Measurements from ENCODE around the gene NAT9. TPM values are rescaled to one million over a fixed set of nuclear protein-coding genes. Genes with fewer than 3 reads are reported as not detected.

The NAT9 gene
- total RNA-seq, 1 experiment from 2014 or later = 25.3 TPM

- H3K9me3 ChIP-seq (ENCODE audit: low read length) = no peaks in the 10 kb centered on the region
- H3K4me3 ChIP-seq (ENCODE audit: low read length) = no peak overlapping the region
- no peak overlapping the region for H3K27ac ChIP-seq (ENCODE audit: low read length)
- no peaks in the 10 kb centered on the region for H3K27me3 ChIP-seq (ENCODE audit: low read length)
- H4K20me1 ChIP-seq (ENCODE audit: insufficient read depth, low read depth, low read length) = no peaks in the 10 kb centered on the region
- no peaks in the 10 kb centered on the region for H3K9me2 ChIP-seq (replicated peaks; ENCODE audit: insufficient read depth, low read length)
- H3K4me2 ChIP-seq (ENCODE audit: low read depth, low read length, poor library complexity, severe bottlenecking) = no peak overlapping the region
- DNase-seq = no peak
- H3K36me3 ChIP-seq (ENCODE audit: insufficient read depth, low read length) = no peaks in the 10 kb centered on the region
- H3K4me1 ChIP-seq (ENCODE audit: low read length) = no peaks in the 10 kb centered on the region
- H2AFZ ChIP-seq (ENCODE audit: low read length) = no peak overlapping the region
- H3K9ac ChIP-seq (ENCODE audit: low read length) = no peak overlapping the region
- H3K79me2 ChIP-seq (ENCODE audit: low read length) = no peaks in the 10 kb centered on the region
Observed at GRCh38 chr17:74799097-74799496, 23.0 kb upstream of the NAT9 start.

- no peaks in the 10 kb centered on the region for H3K4me1 ChIP-seq (ENCODE audit: low read length)
- H3K9ac ChIP-seq (ENCODE audit: low read length) = no peak overlapping the region
- H3K36me3 ChIP-seq (ENCODE audit: insufficient read depth, low read length) = no peaks in the 10 kb centered on the region
- DNase-seq = no peak
- no peak overlapping the region for H3K4me2 ChIP-seq (ENCODE audit: low read depth, low read length, poor library complexity, severe bottlenecking)
- no peaks in the 10 kb centered on the region for H4K20me1 ChIP-seq (ENCODE audit: insufficient read depth, low read depth, low read length)
- no peak overlapping the region for H3K27ac ChIP-seq (ENCODE audit: low read length)
- H3K9me3 ChIP-seq (ENCODE audit: low read length) = no peaks in the 10 kb centered on the region
- H3K9me2 ChIP-seq (replicated peaks; ENCODE audit: insufficient read depth, low read length) = no peaks in the 10 kb centered on the region
- H3K4me3 ChIP-seq (ENCODE audit: low read length) = no peak overlapping the region
- H3K79me2 ChIP-seq (ENCODE audit: low read length) = no peaks in the 10 kb centered on the region
- no peaks in the 10 kb centered on the region for H3K27me3 ChIP-seq (ENCODE audit: low read length)
- H2AFZ ChIP-seq (ENCODE audit: low read length) = no peak overlapping the region
Observed at GRCh38 chr17:74798239-74798707, 22.1 kb upstream of the NAT9 start.

GRCh38 chr17:74797824-74798223, 21.7 kb upstream of the NAT9 start:
- no peaks in the 10 kb centered on the region for H3K27me3 ChIP-seq (ENCODE audit: low read length)
- H3K9ac ChIP-seq (ENCODE audit: low read length) = no peak overlapping the region
- no peak for DNase-seq
- H3K9me2 ChIP-seq (replicated peaks; ENCODE audit: insufficient read depth, low read length) = no peaks in the 10 kb centered on the region
- no peak overlapping the region for H3K27ac ChIP-seq (ENCODE audit: low read length)
- no peaks in the 10 kb centered on the region for H3K4me1 ChIP-seq (ENCODE audit: low read length)
- no peaks in the 10 kb centered on the region for H3K9me3 ChIP-seq (ENCODE audit: low read length)
- H3K4me3 ChIP-seq (ENCODE audit: low read length) = no peak overlapping the region
- H3K4me2 ChIP-seq (ENCODE audit: low read depth, low read length, poor library complexity, severe bottlenecking) = no peak overlapping the region
- H2AFZ ChIP-seq (ENCODE audit: low read length) = no peak overlapping the region
- H3K36me3 ChIP-seq (ENCODE audit: insufficient read depth, low read length) = no peaks in the 10 kb centered on the region
- no peaks in the 10 kb centered on the region for H4K20me1 ChIP-seq (ENCODE audit: insufficient read depth, low read depth, low read length)
- no peaks in the 10 kb centered on the region for H3K79me2 ChIP-seq (ENCODE audit: low read length)

DNA sequence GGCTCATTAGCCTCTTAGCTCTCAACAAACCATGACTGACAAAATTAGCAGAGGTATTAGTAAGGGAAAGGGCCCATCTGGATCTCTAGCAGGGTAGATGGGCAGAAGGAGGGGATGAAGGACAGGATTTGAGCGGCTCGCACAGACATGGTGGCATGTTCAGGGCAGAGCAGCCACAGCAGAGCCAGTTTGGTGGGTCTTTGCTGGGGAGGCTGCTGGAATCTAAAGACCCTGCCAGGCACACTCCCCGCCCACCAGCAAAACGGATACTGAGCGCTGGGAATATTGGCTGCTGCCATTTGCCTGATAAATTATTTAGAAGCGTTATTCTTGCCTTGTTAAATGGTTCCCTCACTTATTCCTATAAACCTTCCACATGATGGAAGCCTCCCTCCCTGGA, 20.7 kb upstream of the NAT9 start:
- no peak for DNase-seq
- Histone ChIP-seq H3K9me3 (ENCODE audit: low read length) (no peaks in the 10 kb centered on the region), H3K4me1 (ENCODE audit: low read length) (no peaks in the 10 kb centered on the region), H3K27me3 (ENCODE audit: low read length) (no peaks in the 10 kb centered on the region), H3K4me3 (ENCODE audit: low read length) (no peak overlapping the region), H3K4me2 (ENCODE audit: low read depth, low read length, poor library complexity, severe bottlenecking) (no peak overlapping the region), H3K36me3 (ENCODE audit: insufficient read depth, low read length) (no peaks in the 10 kb centered on the region), H3K27ac (ENCODE audit: low read length) (no peak overlapping the region), H4K20me1 (ENCODE audit: insufficient read depth, low read depth, low read length) (no peaks in the 10 kb centered on the region), H3K9me2 (replicated peaks; ENCODE audit: insufficient read depth, low read length) (no peaks in the 10 kb centered on the region), H3K79me2 (ENCODE audit: low read length) (no peaks in the 10 kb centered on the region), H3K9ac (ENCODE audit: low read length) (no peak overlapping the region), H2AFZ (ENCODE audit: low read length) (no peak overlapping the region)

GRCh38 chr17:74796211-74796610, 20.1 kb upstream of the NAT9 start:
- Histone ChIP-seq H3K4me2 (ENCODE audit: low read depth, low read length, poor library complexity, severe bottlenecking) (no peak overlapping the region), H3K9me2 (replicated peaks; ENCODE audit: insufficient read depth, low read length) (no peaks in the 10 kb centered on the region), H3K36me3 (ENCODE audit: insufficient read depth, low read length) (no peaks in the 10 kb centered on the region), H3K4me1 (ENCODE audit: low read length) (no peaks in the 10 kb centered on the region), H3K27me3 (ENCODE audit: low read length) (no peaks in the 10 kb centered on the region), H3K27ac (ENCODE audit: low read length) (no peak overlapping the region), H3K9me3 (ENCODE audit: low read length) (no peaks in the 10 kb centered on the region), H4K20me1 (ENCODE audit: insufficient read depth, low read depth, low read length) (no peaks in the 10 kb centered on the region), H3K4me3 (ENCODE audit: low read length) (no peak overlapping the region), H3K79me2 (ENCODE audit: low read length) (no peaks in the 10 kb centered on the region), H3K9ac (ENCODE audit: low read length) (no peak overlapping the region), H2AFZ (ENCODE audit: low read length) (no peak overlapping the region)
- no peak for DNase-seq

GRCh38 chr17:74795327-74796020, 19.3 kb upstream of the NAT9 start:
- DNase-seq = no peak
- no peaks in the 10 kb centered on the region for H3K79me2 ChIP-seq (ENCODE audit: low read length)
- H3K4me2 ChIP-seq (ENCODE audit: low read depth, low read length, poor library complexity, severe bottlenecking) = no peak overlapping the region
- no peaks in the 10 kb centered on the region for H3K4me1 ChIP-seq (ENCODE audit: low read length)
- H3K36me3 ChIP-seq (ENCODE audit: insufficient read depth, low read length) = no peaks in the 10 kb centered on the region
- H2AFZ ChIP-seq (ENCODE audit: low read length) = no peak overlapping the region
- no peak overlapping the region for H3K9ac ChIP-seq (ENCODE audit: low read length)
- no peaks in the 10 kb centered on the region for H3K9me3 ChIP-seq (ENCODE audit: low read length)
- no peaks in the 10 kb centered on the region for H4K20me1 ChIP-seq (ENCODE audit: insufficient read depth, low read depth, low read length)
- no peak overlapping the region for H3K27ac ChIP-seq (ENCODE audit: low read length)
- H3K27me3 ChIP-seq (ENCODE audit: low read length) = no peaks in the 10 kb centered on the region
- no peak overlapping the region for H3K4me3 ChIP-seq (ENCODE audit: low read length)
- no peaks in the 10 kb centered on the region for H3K9me2 ChIP-seq (replicated peaks; ENCODE audit: insufficient read depth, low read length)

- no peaks in the 10 kb centered on the region for H4K20me1 ChIP-seq (ENCODE audit: insufficient read depth, low read depth, low read length)
- no peaks in the 10 kb centered on the region for H3K9me3 ChIP-seq (ENCODE audit: low read length)
- H3K79me2 ChIP-seq (ENCODE audit: low read length) = no peaks in the 10 kb centered on the region
- H3K27me3 ChIP-seq (ENCODE audit: low read length) = no peaks in the 10 kb centered on the region
- DNase-seq = no peak
- no peaks in the 10 kb centered on the region for H3K4me1 ChIP-seq (ENCODE audit: low read length)
- H3K9me2 ChIP-seq (replicated peaks; ENCODE audit: insufficient read depth, low read length) = no peaks in the 10 kb centered on the region
- no peaks in the 10 kb centered on the region for H3K36me3 ChIP-seq (ENCODE audit: insufficient read depth, low read length)
- no peak overlapping the region for H2AFZ ChIP-seq (ENCODE audit: low read length)
- no peak overlapping the region for H3K9ac ChIP-seq (ENCODE audit: low read length)
- no peak overlapping the region for H3K4me3 ChIP-seq (ENCODE audit: low read length)
- H3K4me2 ChIP-seq (ENCODE audit: low read depth, low read length, poor library complexity, severe bottlenecking) = no peak overlapping the region
- H3K27ac ChIP-seq (ENCODE audit: low read length) = no peak overlapping the region
Observed at GRCh38 chr17:74792586-74793105, 16.5 kb upstream of the NAT9 start.

DNA sequence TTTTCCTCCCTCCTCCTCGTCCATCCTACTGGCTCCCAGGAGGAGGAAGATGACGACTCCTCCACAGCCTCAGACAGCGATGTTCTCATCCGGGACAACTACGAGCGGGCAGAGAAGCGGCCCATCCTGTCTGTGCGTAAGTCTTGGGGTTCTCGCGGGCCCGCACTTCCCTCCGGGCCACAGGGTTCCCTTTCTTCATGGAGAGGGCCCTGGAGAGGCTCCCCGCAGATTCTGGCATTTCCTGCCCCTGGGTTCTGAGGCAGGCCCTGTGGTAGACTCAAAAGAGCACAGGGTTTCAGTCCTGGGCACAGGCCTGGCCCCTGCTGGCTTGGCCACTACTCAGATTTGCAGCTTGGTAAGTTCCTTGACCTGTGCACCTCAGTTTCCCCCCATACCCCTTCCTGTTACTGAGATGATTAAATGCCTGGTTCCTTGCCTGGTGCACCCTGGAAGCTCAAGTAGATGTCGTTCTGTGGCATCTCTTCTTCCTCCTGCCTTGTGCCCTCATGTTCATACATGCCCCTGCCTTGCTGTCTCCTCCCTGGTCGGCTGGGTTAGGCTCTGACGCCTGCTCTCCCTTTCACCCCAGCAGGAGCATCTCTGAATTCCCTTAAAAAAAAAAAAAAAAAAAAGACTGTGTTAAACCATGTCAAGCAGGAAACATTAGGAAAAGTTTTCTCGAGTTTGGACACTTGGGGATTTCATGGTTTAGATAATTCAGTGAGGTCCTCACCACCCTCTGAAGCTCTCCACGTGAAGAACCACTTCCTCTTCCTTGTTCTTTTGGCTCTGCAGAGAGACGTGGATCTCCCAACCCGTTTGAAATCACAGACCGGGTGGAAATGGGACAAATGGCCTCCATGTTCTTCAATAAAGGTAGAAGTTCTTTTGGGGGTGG, 14.3 kb upstream of the NAT9 start:
- Histone ChIP-seq H3K27ac (ENCODE audit: low read length) (no peak overlapping the region), H3K9me2 (replicated peaks; ENCODE audit: insufficient read depth, low read length) (no peaks in the 10 kb centered on the region), H3K79me2 (ENCODE audit: low read length) (no peaks in the 10 kb centered on the region), H3K9ac (ENCODE audit: low read length) (no peak overlapping the region), H2AFZ (ENCODE audit: low read length) (no peak overlapping the region), H4K20me1 (ENCODE audit: insufficient read depth, low read depth, low read length) (no peaks in the 10 kb centered on the region), H3K4me1 (ENCODE audit: low read length) (no peaks in the 10 kb centered on the region), H3K27me3 (ENCODE audit: low read length) (no peaks in the 10 kb centered on the region), H3K36me3 (ENCODE audit: insufficient read depth, low read length) (no peaks in the 10 kb centered on the region), H3K9me3 (ENCODE audit: low read length) (no peaks in the 10 kb centered on the region), H3K4me2 (ENCODE audit: low read depth, low read length, poor library complexity, severe bottlenecking) (no peak overlapping the region), H3K4me3 (ENCODE audit: low read length) (no peak overlapping the region)
- DNase-seq = no peak

Measured in Karpas-422 (cell line).